ENCODE measurements around the gene ABR. TPM values are rescaled to one million over a fixed set of nuclear protein-coding genes. Genes with fewer than 3 reads are reported as not detected.
"Not testable (repeated sequence)": the region's sequence is repeated elsewhere in the genome, so short reads cannot be mapped to it uniquely, and the experiment has no call there.

The ABR gene
- total RNA-seq, 1 donor from 2014 or later, result 110 TPM

- ATAC-seq (no peak), DNase-seq (ENCODE audit: low spot score) (no peak)
- intact Hi-C loops (cut with DNase I), result no loop called here
These were observed 69.3 kb downstream of the ABR start for GRCh38 chr17:1110541-1110861.

- ATAC-seq, result peak; percentile 7
- intact Hi-C loops (cut with DNase I), result no loop called here
These were observed 69.9 kb downstream of the ABR start for GRCh38 chr17:1109606-1110540.

GRCh38 chr17:1108765-1109605 is 70.8 kb downstream of the ABR start:
- ATAC-seq, result peak; percentile 47
- DNase-seq (ENCODE audit: low spot score), result peak; percentile 76
- intact Hi-C loops (cut with DNase I), result no loop called here

More at GRCh38 chr17:1109606-1110540, 69.9 kb downstream of the ABR start:
- DNase-seq (ENCODE audit: low spot score), result peak; percentile 78

GRCh38 chr17:1108478-1108764 is 71.4 kb downstream of the ABR start:
- intact Hi-C loops (cut with DNase I), result no loop called here
- ATAC-seq (peak; percentile 3), DNase-seq (ENCODE audit: low spot score) (no peak)

GRCh38 chr17:1107777-1108477 is 71.9 kb downstream of the ABR start:
- ATAC-seq (peak; percentile 3), DNase-seq (ENCODE audit: low spot score) (no peak)
- intact Hi-C loops (cut with DNase I), result no loop called here

GRCh38 chr17:1107083-1107776 is 72.6 kb downstream of the ABR start:
- ATAC-seq (no peak), DNase-seq (ENCODE audit: low spot score) (no peak)
- intact Hi-C loops (cut with DNase I), result no loop called here

GRCh38 chr17:1104222-1104621 is 75.6 kb downstream of the ABR start:
- DNase-seq (ENCODE audit: low spot score), result no peak
- no peak for ATAC-seq
- intact Hi-C loops (cut with DNase I), result no loop called here

GRCh38 chr17:1100382-1100781 is 79.4 kb downstream of the ABR start:
- ATAC-seq (no peak), DNase-seq (ENCODE audit: low spot score) (no peak)
- intact Hi-C loops (cut with DNase I), result no loop called here

GRCh38 chr17:1099242-1099641 is 80.5 kb downstream of the ABR start:
- ATAC-seq, result no peak
- DNase-seq (ENCODE audit: low spot score), result no peak
- intact Hi-C loops (cut with DNase I), result no loop called here

GRCh38 chr17:1097972-1098744 is 81.6 kb downstream of the ABR start:
- DNase-seq (ENCODE audit: low spot score); intact Hi-C loops (cut with DNase I): not testable (repeated sequence)
- ATAC-seq, result peak; percentile 79

- ATAC-seq, result peak; percentile 4
- intact Hi-C loops (cut with DNase I), result no loop called here
- DNase-seq (ENCODE audit: low spot score), result no peak
These were observed 83.6 kb downstream of the ABR start for GRCh38 chr17:1096215-1096614.

GRCh38 chr17:1095853-1096173 is 84.0 kb downstream of the ABR start:
- ATAC-seq (peak; percentile 7), DNase-seq (ENCODE audit: low spot score) (no peak)
- intact Hi-C loops (cut with DNase I), result no loop called here

GRCh38 chr17:1095090-1095852 is 84.5 kb downstream of the ABR start:
- ATAC-seq (peak; percentile 33), DNase-seq (ENCODE audit: low spot score) (no peak)
- intact Hi-C loops (cut with DNase I), result no loop called here

GRCh38 chr17:1094591-1094990 is 85.2 kb downstream of the ABR start:
- no peak for ATAC-seq
- no peak for DNase-seq (ENCODE audit: low spot score)
- intact Hi-C loops (cut with DNase I), result no loop called here

GRCh38 chr17:1091900-1092299 is 87.9 kb downstream of the ABR start:
- intact Hi-C loops (cut with DNase I), result no loop called here

GRCh38 chr17:1091190-1091534 is 88.6 kb downstream of the ABR start:
- ATAC-seq (no peak), DNase-seq (ENCODE audit: low spot score) (no peak)
- intact Hi-C loops (cut with DNase I), result no loop called here

More at GRCh38 chr17:1091900-1092299, 87.9 kb downstream of the ABR start:
- ATAC-seq (no peak), DNase-seq (ENCODE audit: low spot score) (no peak)

GRCh38 chr17:1090465-1091189 is 89.2 kb downstream of the ABR start:
- ATAC-seq (no peak), DNase-seq (ENCODE audit: low spot score) (no peak)
- intact Hi-C loops (cut with DNase I), result no loop called here

Data from sciatic nerve (tissue), 2 donors.